ENCODE results near the gene PLA2G4F.

Gene PLA2G4F

GRCh38 chr15:42146551-42147430 lies 9.6 kb downstream of the PLA2G4F start:
- DNase-seq: peak; percentile 5

GRCh38 chr15:42145546-42146455 lies 10.6 kb downstream of the PLA2G4F start:
- DNase-seq: peak; percentile 15

GRCh38 chr15:42144841-42145375 lies 11.5 kb downstream of the PLA2G4F start:
- DNase-seq: peak; percentile 12

- DNase-seq: no peak
Observed at GRCh38 chr15:42143866-42144625, 12.4 kb downstream of the PLA2G4F start.

GRCh38 chr15:42143356-42143755 lies 13.1 kb downstream of the PLA2G4F start:
- DNase-seq: no peak

GRCh38 chr15:42141795-42142667 lies 14.4 kb downstream of the PLA2G4F start:
- DNase-seq: peak; percentile 13

- DNase-seq: peak; percentile 7
Observed at GRCh38 chr15:42141246-42141645, 15.2 kb downstream of the PLA2G4F start.

GRCh38 chr15:42140383-42141070 lies 15.9 kb downstream of the PLA2G4F start:
- peak; percentile 10 for DNase-seq

GRCh38 chr15:42139596-42139995 lies 16.8 kb downstream of the PLA2G4F start:
- peak; percentile 12 for DNase-seq

- DNase-seq: peak; percentile 12
Observed at GRCh38 chr15:42138968-42139386, 17.5 kb downstream of the PLA2G4F start.

- peak; percentile 9 for DNase-seq
Observed at GRCh38 chr15:42138411-42138810, 18.0 kb downstream of the PLA2G4F start.

- peak; percentile 31 for DNase-seq
Observed at GRCh38 chr15:42137461-42138261, 18.8 kb downstream of the PLA2G4F start.

- no peak for DNase-seq
Observed at GRCh38 chr15:42136513-42136912, 19.9 kb downstream of the PLA2G4F start.

GRCh38 chr15:42135351-42135750 lies 21.1 kb downstream of the PLA2G4F start:
- DNase-seq: no peak

GRCh38 chr15:42134617-42135245 lies 21.7 kb downstream of the PLA2G4F start:
- DNase-seq: no peak

- DNase-seq: peak; percentile 39
Observed at GRCh38 chr15:42133886-42134502, 22.4 kb downstream of the PLA2G4F start.

- no peak for DNase-seq
Observed at GRCh38 chr15:42133356-42133755, 23.1 kb downstream of the PLA2G4F start.

- DNase-seq: peak; percentile 11
Observed at GRCh38 chr15:42131826-42132806, 24.3 kb downstream of the PLA2G4F start.
